HepG2 (cell line): ENCODE results near the gene CERS4. TPM values are rescaled to one million over a fixed set of nuclear protein-coding genes. Genes with fewer than 3 reads are reported as not detected.

Experiments
- ATAC-seq: fragments of 200-7000 bp; cut with Tn5 transposase; 3 replicates; pipeline ENCODE4 v1.9.1; 2020; ENCODE audit warnings: mild to moderate bottlenecking, moderate library complexity
- BruUV-seq: library from RNA; stranded (reverse); fragments of 400-500 nt; replicated peaks from 2 replicates; lab custom pipeline; 2021; lab: Mats Ljungman, UMichigan
- CTCF ChIA-PET: fragments of 300-600 bp; formaldehyde crosslinking; extraction: SDS; loops from one replicate; lab custom pipeline; 2021; ENCODE audit warnings: low total read pairs, inconsistent platforms, low intra/inter-chr PET ratio; lab: Yijun Ruan, JAX
- POLR2A ChIA-PET: fragments of 350-600 bp; sonication (Branson Sonifier 250); formaldehyde crosslinking; loops from one replicate; lab custom pipeline; 2020; ENCODE audit warnings: antibody characterized with exemption, inconsistent platforms; lab: Yijun Ruan, JAX
- DNase-seq: peaks from one replicate; pipeline ENCODE4 v3.0.0-alpha.2; 2015; ENCODE audit warnings: low spot score
- FAIRE-seq: peaks from 3 replicates; lab custom pipeline; 2011; peaks lifted over from hg19 to GRCh38; lab: Jason Lieb, UNC
- H2AFZ ChIP-seq: one replicate; pipeline ENCODE4 v1.6.1; 2011; ENCODE audit warnings: low read length, inconsistent platforms
- H3K27ac ChIP-seq: fragments of 300-600 bp; 3 replicates; pipeline ENCODE4 v1.8.0; 2011; ENCODE audit warnings: mixed run types, mild to moderate bottlenecking, mixed read lengths, low read length, inconsistent platforms; ENCODE audit not compliant: insufficient read depth; ENCODE audit errors: extremely low read length
- H3K27me3 ChIP-seq, 2 experiments: fragments of 200-600 bp in 1 of 2; 2 replicates in 1 of 2; 3 replicates in 1 of 2; pipeline versions ENCODE4 v1.6.0 to v1.8.0; 2011; ENCODE audit warnings: low read length in 2 of 2, mild to moderate bottlenecking in 2 of 2, moderate library complexity in 2 of 2, inconsistent platforms in 1 of 2; ENCODE audit not compliant: insufficient read depth in 2 of 2, control insufficient read depth in 1 of 2
- H3K36me3 ChIP-seq, 2 experiments: fragments of 200-600 bp in 1 of 2; replicated peaks in 1 of 2; 2 replicates in 1 of 2; 3 replicates in 1 of 2; pipeline versions ENCODE4 v1.5.1 to v1.8.0; 2011; ENCODE audit warnings: low read length in 2 of 2, inconsistent platforms in 1 of 2; ENCODE audit not compliant: insufficient read depth in 2 of 2, control insufficient read depth in 1 of 2
- H3K4me1 ChIP-seq: 2 replicates; pipeline ENCODE4 v1.5.1; 2012; ENCODE audit warnings: low read length, inconsistent platforms; ENCODE audit not compliant: insufficient read depth
- H3K4me2 ChIP-seq: 2 replicates; pipeline ENCODE4 v1.6.0; 2011; ENCODE audit warnings: low read depth, low read length, inconsistent platforms
- H3K4me3 ChIP-seq, 3 experiments: fragments of 200-600 bp in 1 of 3; sonication (generic), shearing (Covaris generic) in 1 of 3; replicated peaks in 1 of 3; 2 replicates each; pipeline ENCODE4 v1.5.1; 2011 to 2016; ENCODE audit warnings: low read length in 3 of 3, inconsistent platforms in 2 of 3, low read depth in 2 of 3, mild to moderate bottlenecking in 2 of 3, control low read depth in 1 of 3, mixed read lengths in 1 of 3; ENCODE audit not compliant: insufficient read depth in 1 of 3
- H3K79me2 ChIP-seq: one replicate; pipeline ENCODE4 v1.6.1; 2011; ENCODE audit warnings: low read length, inconsistent platforms; ENCODE audit not compliant: insufficient read depth
- H3K9ac ChIP-seq: 2 replicates; pipeline ENCODE4 v1.6.0; 2011; ENCODE audit warnings: mild to moderate bottlenecking, low read depth, low read length, inconsistent platforms; ENCODE audit not compliant: insufficient read depth
- H3K9me3 ChIP-seq: 2 replicates; pipeline ENCODE4 v1.5.1; 2012; ENCODE audit warnings: mild to moderate bottlenecking, low read length
- H4K20me1 ChIP-seq: 2 replicates; pipeline ENCODE4 v1.6.0; 2011; ENCODE audit warnings: inconsistent platforms, mild to moderate bottlenecking, low read length, moderate library complexity; ENCODE audit not compliant: insufficient read depth
- NCOA5 ChIP-seq: sonication (generic); formaldehyde crosslinking; IDR thresholded peaks from 2 replicates; pipeline ENCODE4 v1.4.0; 2020; ENCODE audit warnings: missing genetic modification reagents
- SAP130 ChIP-seq: IDR thresholded peaks from 2 replicates; pipeline ENCODE4 v1.6.1; 2016; ENCODE audit warnings: low read depth
- ZFP36 ChIP-seq: fragments of 150-350 bp; IDR thresholded peaks from 2 replicates; pipeline ENCODE4 v1.6.1; 2018; ENCODE audit warnings: borderline replicate concordance, low read length, low read depth; ENCODE audit not compliant: partially characterized antibody
- ZMYM3 ChIP-seq: sonication (generic); formaldehyde crosslinking; IDR thresholded peaks from 2 replicates; pipeline ENCODE4 v1.5.1; 2020; ENCODE audit warnings: mild to moderate bottlenecking, missing genetic modification reagents
- ZNF24 ChIP-seq: fragments of 450-650 bp; IDR thresholded peaks from 2 replicates; pipeline ENCODE4 v1.6.1; 2017; ENCODE audit warnings: antibody characterized with exemption, mild to moderate bottlenecking
- ZNF768 ChIP-seq: sonication (generic); formaldehyde crosslinking; IDR thresholded peaks from 2 replicates; pipeline ENCODE4 v1.4.0; 2020; ENCODE audit warnings: missing genetic modification reagents
- WGBS: methylation state at CpG from one replicate; pipeline ENCODE4 v1.1.6; 2017; ENCODE audit warnings: low lambda C conversion rate; 5-methylcytosine and 5-hydroxymethylcytosine counted together
- in situ Hi-C: cut with HindIII; loops from 2 replicates; pipeline ENCODE4 v1.10.0; 2017; ENCODE audit warnings: low pct_unique_long_range_greater_than_20kb; ENCODE audit not compliant: extremely low pct_ligation_motif_present
- intact Hi-C: fragments of 100-400 bp; cut with micrococcal nuclease; formaldehyde crosslinking; loops from one replicate; pipeline ENCODE4 v1.10.0; 2022; ENCODE audit not compliant: unreplicated experiment
- polyA plus RNA-seq, 8 experiments: library from polyadenylated mRNA; depleted of rRNA in 3 of 8; stranded (reverse) in 7 of 8; unstranded in 1 of 8; fragments of >200 nt; fragmentation: Illumina TruSeq in 4 of 8; extraction: Trizol in 4 of 8; gene quantifications; 2 replicates each; pipeline versions ENCODE4 v1.2.1 to v1.2.3, GENCODE V29; 2011 to 2016; ENCODE audit warnings: low read depth in 4 of 8, missing spikeins in 1 of 8, mixed read lengths in 1 of 8; ENCODE audit not compliant: insufficient read depth in 1 of 8
- total RNA-seq, 5 experiments: library from RNA; depleted of rRNA; stranded (reverse); fragments of >200 nt; fragmentation: Illumina TruSeq; extraction: Trizol; gene quantifications; 2 replicates each; pipeline ENCODE4 v1.2.3, GENCODE V29; 2016; ENCODE audit warnings: low read depth in 1 of 5
- TF ChIP-seq, protein P1 (sequence below), 2 experiments: fragments of 450-650 bp in 1 of 2; sonication (generic) in 1 of 2; formaldehyde crosslinking in 1 of 2; IDR thresholded peaks; 2 replicates each; pipeline versions ENCODE4 v1.6.1 to v1.8.0; 2016 to 2022; ENCODE audit warnings: antibody characterized with exemption in 1 of 2, mild to moderate bottlenecking in 1 of 2, missing genetic modification reagents in 1 of 2
- TF ChIP-seq, protein P2 (sequence below): sonication (generic); formaldehyde crosslinking; IDR thresholded peaks from 2 replicates; pipeline ENCODE4; 2020; ENCODE audit warnings: missing genetic modification reagents, mild to moderate bottlenecking, borderline replicate concordance
- TF ChIP-seq, protein P3 (sequence below): sonication (generic); formaldehyde crosslinking; IDR thresholded peaks from 2 replicates; pipeline ENCODE4 v1.5.1; 2020; ENCODE audit warnings: missing genetic modification reagents, mild to moderate bottlenecking, borderline replicate concordance

Gene CERS4
- total and polyA plus RNA-seq, 2 of the 13 experiments (the other 11 are each of a cell fraction or from before 2014, with no cell fraction given) = 74.7 to 83.5 TPM

DNA sequence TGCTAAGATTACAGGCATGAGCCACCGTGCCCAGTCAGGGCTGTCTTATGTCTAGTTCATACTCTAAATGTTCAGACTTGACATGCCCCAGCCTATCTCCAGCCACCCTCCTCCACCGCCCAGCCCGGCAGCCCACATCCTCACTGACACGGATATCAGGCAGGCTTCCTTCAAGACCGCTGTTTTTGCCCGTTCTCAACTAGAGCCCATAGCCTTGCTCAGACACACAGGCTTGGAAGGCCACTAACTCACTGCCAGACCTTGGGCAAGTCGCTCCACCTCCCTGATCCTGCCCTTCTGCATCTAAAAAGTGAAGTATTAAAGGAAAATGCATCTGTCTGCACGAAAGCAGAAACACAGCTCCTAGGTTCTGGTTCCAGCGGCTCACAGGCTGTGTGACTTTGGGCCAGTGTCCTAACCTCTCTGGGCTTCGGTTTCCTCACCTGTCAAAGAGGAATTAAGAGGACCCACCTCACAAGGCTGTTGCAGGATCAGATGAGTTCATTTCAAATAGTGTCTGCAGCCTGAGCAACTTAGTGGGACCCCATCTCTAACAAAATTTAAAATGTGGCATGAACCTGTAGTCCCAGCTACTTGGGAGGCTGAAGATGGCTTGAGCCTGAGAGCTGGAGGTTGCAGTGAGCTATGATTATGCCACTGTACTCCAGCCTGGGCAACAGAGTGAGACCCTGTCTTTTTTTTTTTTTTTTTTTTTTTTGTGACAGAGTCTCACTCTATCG is 14.5 kb upstream of the CERS4 start:
- BruUV-seq = no TSS peak
- no peak for ATAC-seq
- TF ChIP-seq, protein P1, sequence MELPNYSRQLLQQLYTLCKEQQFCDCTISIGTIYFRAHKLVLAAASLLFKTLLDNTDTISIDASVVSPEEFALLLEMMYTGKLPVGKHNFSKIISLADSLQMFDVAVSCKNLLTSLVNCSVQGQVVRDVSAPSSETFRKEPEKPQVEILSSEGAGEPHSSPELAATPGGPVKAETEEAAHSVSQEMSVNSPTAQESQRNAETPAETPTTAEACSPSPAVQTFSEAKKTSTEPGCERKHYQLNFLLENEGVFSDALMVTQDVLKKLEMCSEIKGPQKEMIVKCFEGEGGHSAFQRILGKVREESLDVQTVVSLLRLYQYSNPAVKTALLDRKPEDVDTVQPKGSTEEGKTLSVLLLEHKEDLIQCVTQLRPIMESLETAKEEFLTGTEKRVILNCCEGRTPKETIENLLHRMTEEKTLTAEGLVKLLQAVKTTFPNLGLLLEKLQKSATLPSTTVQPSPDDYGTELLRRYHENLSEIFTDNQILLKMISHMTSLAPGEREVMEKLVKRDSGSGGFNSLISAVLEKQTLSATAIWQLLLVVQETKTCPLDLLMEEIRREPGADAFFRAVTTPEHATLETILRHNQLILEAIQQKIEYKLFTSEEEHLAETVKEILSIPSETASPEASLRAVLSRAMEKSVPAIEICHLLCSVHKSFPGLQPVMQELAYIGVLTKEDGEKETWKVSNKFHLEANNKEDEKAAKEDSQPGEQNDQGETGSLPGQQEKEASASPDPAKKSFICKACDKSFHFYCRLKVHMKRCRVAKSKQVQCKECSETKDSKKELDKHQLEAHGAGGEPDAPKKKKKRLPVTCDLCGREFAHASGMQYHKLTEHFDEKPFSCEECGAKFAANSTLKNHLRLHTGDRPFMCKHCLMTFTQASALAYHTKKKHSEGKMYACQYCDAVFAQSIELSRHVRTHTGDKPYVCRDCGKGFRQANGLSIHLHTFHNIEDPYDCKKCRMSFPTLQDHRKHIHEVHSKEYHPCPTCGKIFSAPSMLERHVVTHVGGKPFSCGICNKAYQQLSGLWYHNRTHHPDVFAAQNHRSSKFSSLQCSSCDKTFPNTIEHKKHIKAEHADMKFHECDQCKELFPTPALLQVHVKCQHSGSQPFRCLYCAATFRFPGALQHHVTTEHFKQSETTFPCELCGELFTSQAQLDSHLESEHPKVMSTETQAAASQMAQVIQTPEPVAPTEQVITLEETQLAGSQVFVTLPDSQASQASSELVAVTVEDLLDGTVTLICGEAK (IDR thresholded peaks at IDR 0.05) = no peak
- TF ChIP-seq, protein P1 (CRISPR knock-in tag; IDR thresholded peaks at IDR 0.05) = 0 out of 2 replicates have a peak, but pooled peaks have one; percentile 37
- TF ChIP-seq ZNF768 (CRISPR knock-in tag) (peak; percentile 97), ZFP36 (peak; percentile 23), NCOA5 (CRISPR knock-in tag) (no peak), ZMYM3 (CRISPR knock-in tag) (peak; percentile 81), ZNF24 (no peak), SAP130 (no peak)
- TF ChIP-seq, protein P2, sequence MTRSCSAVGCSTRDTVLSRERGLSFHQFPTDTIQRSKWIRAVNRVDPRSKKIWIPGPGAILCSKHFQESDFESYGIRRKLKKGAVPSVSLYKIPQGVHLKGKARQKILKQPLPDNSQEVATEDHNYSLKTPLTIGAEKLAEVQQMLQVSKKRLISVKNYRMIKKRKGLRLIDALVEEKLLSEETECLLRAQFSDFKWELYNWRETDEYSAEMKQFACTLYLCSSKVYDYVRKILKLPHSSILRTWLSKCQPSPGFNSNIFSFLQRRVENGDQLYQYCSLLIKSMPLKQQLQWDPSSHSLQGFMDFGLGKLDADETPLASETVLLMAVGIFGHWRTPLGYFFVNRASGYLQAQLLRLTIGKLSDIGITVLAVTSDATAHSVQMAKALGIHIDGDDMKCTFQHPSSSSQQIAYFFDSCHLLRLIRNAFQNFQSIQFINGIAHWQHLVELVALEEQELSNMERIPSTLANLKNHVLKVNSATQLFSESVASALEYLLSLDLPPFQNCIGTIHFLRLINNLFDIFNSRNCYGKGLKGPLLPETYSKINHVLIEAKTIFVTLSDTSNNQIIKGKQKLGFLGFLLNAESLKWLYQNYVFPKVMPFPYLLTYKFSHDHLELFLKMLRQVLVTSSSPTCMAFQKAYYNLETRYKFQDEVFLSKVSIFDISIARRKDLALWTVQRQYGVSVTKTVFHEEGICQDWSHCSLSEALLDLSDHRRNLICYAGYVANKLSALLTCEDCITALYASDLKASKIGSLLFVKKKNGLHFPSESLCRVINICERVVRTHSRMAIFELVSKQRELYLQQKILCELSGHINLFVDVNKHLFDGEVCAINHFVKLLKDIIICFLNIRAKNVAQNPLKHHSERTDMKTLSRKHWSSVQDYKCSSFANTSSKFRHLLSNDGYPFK (CRISPR knock-in tag) = no peak
- TF ChIP-seq, protein P3, sequence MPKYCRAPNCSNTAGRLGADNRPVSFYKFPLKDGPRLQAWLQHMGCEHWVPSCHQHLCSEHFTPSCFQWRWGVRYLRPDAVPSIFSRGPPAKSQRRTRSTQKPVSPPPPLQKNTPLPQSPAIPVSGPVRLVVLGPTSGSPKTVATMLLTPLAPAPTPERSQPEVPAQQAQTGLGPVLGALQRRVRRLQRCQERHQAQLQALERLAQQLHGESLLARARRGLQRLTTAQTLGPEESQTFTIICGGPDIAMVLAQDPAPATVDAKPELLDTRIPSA (CRISPR knock-in tag) = no peak
- Histone ChIP-seq H3K4me1 (peaks cover 32% of the 10 kb centered on the region), H3K9me3 (no peaks in the 10 kb centered on the region), H3K27me3 (no peaks in the 10 kb centered on the region), H3K4me2 (no peak overlapping the region), H2AFZ (no peak overlapping the region), H4K20me1 (no peaks in the 10 kb centered on the region), H3K36me3 (no peaks in the 10 kb centered on the region), H3K27ac (no peak overlapping the region), H3K79me2 (no peaks in the 10 kb centered on the region), H3K9ac (no peak overlapping the region), H3K4me3 (no peak overlapping the region)
- intact Hi-C loops (no loop called here), in situ Hi-C loops (no loop called here)
- WGBS = 56% methylated on average over 11 of the region's 11 CpGs
- ChIA-PET POLR2A (interaction anchor here (0.9 kb wide), 1 partner anchor 13 kb away, joined by 3 read pairs; no protein-coding TSS in a partner anchor), CTCF (no interaction called here)
- FAIRE-seq = no peak
- DNase-seq = no peak
